GM06990 (cell line): ENCODE measurements around the gene PRKRIP1.
"Not testable (repeated sequence)": the region's sequence is repeated elsewhere in the genome, so short reads cannot be mapped to it uniquely, and the experiment has no call there.

Experiments used
- DNase-seq: peaks from one replicate; pipeline ENCODE4 v3.0.0-alpha.2; 2011; ENCODE audit not compliant: insufficient read length; ENCODE audit errors: extremely low read depth
- H3K27me3 ChIP-seq: replicated peaks from 2 replicates; pipeline ENCODE4 v1.6.0; 2011; ENCODE audit warnings: low read length; ENCODE audit not compliant: control insufficient read depth, insufficient read depth
- H3K36me3 ChIP-seq: 2 replicates; pipeline ENCODE4 v1.5.1; 2011; ENCODE audit warnings: low read length; ENCODE audit not compliant: control insufficient read depth, insufficient read depth
- H3K4me3 ChIP-seq: replicated peaks from 2 replicates; pipeline ENCODE4 v1.5.1; 2011; ENCODE audit warnings: low read depth, mild to moderate bottlenecking, control low read depth, low read length
- TF ChIP-seq, protein P1 (sequence below): IDR thresholded peaks from 2 replicates; pipeline ENCODE4 v1.5.1; 2011; ENCODE audit warnings: low read length, control low read depth, mild to moderate bottlenecking, inconsistent platforms; ENCODE audit not compliant: insufficient read depth, poor library complexity, severe bottlenecking

Gene PRKRIP1, protein sequence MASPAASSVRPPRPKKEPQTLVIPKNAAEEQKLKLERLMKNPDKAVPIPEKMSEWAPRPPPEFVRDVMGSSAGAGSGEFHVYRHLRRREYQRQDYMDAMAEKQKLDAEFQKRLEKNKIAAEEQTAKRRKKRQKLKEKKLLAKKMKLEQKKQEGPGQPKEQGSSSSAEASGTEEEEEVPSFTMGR

DNA sequence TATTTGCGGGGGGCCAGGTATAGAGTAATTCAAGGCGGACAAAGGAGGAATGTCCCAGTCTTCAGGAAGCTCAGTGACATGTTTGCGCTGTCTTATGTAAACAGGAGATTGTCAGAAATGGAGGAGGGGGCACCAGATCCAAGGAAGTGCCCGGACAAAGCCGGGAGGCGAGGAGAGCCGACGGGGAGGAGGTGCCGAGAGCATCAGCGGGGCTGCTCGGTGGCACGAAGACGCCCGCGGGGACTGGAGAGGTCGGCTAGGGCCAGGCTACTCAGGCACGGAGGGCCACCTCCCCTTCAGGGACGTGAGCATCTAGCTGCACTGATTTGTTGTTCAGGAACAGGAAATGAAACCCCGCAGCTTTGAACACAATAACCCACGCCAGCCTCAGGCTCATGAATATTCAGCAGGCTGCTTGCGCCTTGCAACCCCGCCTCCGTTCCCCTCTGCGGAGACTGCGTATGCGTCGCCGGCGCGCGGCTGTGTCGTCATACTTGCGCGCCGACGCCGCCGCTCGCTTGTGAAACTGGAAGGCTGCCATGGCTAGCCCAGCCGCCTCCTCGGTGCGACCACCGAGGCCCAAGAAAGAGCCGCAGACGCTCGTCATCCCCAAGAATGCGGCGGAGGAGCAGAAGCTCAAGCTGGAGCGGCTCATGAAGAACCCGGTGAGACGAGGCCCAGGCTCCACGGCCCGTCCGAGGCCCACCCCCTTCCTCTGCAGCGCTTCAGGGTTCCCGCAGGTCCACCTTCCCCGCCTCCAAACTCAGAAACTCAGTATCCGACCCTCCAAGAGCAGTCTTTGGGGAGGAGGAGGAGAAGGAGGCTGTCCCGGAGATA lies at the start of gene PRKRIP1:
Gene PRKRIP1 (plus strand): TSS at position 491 of the 837 bp plus-strand sequence. CDS start 49 bp downstream, at position 540.
- no peaks in the 10 kb centered on the region for H3K27me3 ChIP-seq
- TF ChIP-seq, protein P1, sequence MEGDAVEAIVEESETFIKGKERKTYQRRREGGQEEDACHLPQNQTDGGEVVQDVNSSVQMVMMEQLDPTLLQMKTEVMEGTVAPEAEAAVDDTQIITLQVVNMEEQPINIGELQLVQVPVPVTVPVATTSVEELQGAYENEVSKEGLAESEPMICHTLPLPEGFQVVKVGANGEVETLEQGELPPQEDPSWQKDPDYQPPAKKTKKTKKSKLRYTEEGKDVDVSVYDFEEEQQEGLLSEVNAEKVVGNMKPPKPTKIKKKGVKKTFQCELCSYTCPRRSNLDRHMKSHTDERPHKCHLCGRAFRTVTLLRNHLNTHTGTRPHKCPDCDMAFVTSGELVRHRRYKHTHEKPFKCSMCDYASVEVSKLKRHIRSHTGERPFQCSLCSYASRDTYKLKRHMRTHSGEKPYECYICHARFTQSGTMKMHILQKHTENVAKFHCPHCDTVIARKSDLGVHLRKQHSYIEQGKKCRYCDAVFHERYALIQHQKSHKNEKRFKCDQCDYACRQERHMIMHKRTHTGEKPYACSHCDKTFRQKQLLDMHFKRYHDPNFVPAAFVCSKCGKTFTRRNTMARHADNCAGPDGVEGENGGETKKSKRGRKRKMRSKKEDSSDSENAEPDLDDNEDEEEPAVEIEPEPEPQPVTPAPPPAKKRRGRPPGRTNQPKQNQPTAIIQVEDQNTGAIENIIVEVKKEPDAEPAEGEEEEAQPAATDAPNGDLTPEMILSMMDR = no peak
- DNase-seq = peak; percentile 96
- H3K4me3 ChIP-seq = peak within 1 kb of the TSS; percentile 83
- peaks cover 6% of the 10 kb centered on the region for H3K36me3 ChIP-seq

DNA sequence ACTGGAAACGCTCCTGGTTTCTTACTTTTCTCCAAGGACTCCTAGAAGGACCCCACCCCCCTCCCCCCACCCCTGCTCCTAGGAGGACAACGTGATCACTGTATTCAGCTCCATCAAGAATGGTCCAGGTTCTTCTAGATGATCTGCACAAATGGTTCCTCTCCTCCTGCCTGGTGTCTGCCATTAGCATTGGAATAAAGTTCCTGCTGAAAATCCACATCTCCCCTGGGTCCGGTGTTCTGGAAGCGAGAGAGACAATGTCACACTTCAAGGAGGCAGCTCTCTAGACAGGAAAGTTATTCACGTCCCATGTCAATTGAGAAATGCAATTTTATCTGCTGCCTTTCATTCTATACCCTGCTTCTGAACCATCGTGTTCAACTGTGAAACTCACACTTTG lies 49.2 kb upstream of the PRKRIP1 start:
- H3K27me3 ChIP-seq, H3K36me3 ChIP-seq, H3K4me3 ChIP-seq, DNase-seq: not testable (repeated sequence)

DNA sequence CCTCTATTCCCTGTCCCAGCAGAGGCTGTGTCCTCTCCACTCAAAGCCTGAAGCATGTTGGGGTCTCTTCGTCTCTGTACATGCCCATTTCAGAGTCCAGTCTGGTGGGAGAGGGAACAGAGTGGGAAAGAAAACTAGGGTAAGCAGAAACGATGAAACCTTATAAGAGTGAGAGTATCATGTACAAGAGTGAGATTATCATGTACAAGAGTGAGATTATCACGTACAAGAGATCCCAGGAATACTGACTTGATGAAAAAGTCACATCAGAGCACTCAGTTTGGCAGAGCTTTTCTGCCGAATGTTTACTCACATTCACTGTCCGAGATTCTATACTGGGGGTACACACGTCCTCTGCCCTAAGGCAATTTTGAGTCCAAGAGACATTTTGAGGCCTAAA lies 39.8 kb upstream of the PRKRIP1 start, which contains the start of gene SPDYE6:
Gene SPDYE6 (minus strand): TSS at position 101 of the 400 bp plus-strand sequence. CDS start 421 bp downstream, outside the sequence.
- not testable (repeated sequence) for DNase-seq, H3K4me3 ChIP-seq, H3K36me3 ChIP-seq, H3K27me3 ChIP-seq

DNA sequence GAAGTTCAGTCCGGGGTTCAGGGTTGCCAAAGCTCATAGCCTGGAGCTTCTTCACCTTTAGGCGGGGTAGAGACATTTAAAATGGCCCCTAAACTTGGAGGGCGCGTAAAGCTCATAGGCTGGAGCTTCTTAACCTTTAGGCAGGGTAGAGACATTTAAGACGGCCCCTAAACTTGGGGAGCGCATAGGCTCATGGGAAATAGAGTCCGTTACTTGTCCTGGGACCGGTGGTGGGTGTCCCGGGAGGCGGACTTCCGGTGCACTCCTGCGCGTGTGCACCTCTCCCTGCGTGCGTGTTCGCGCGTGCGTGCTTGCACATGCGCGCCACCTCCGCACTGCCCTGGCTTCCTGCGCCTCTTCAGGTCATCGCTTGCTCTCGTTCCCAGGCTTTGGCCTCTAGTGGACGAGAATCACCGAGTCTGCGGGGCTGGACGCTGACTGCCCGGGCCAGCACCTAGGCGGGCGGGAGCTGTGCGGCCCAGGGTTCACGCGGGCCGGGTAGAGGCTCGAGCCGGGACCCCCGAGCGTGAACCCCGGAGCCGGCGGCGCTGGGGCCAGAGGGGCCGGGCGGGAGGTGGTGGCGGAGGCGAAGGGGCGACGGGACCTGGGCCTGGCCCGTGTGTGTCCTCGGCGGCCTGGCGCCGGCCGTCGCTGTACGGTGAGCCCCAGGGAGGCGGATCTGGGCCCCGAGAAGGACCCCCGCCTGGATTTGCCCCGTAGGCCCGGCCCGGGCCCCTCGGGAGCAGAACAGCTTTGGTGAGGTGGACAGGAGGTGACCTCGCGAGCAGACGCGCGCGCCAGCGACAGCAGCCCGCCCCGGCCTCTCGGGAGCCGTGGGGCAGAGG lies 32.4 kb upstream of the PRKRIP1 start:
- DNase-seq = peak; percentile 92
- H3K27me3 ChIP-seq, H3K36me3 ChIP-seq: not testable (repeated sequence)
- peak overlapping the region; percentile 68 for H3K4me3 ChIP-seq

DNA sequence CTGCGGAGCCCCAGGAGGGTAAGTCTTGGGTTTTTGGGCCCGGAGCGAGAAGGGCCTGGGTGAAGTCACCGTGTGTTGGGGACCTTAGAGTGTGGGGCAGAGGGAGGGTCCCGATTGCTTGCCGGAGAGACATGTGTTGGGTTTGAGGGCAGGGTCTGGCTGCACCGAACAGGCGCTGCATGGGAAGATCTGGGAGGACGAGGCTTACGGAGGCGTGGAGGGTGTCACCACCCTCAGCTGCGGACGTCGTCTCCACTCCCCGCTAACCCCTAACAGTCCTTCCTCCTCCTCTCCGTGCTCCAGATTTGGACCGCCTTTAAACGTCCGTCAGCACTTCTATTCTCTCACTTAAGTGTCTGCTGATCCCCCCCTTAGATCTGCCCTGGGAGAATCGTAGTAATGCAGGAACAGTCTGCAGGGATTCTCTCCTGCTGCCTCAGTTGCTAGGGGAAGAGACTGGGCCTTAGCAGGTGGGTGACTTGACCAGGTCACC lies 31.7 kb upstream of the PRKRIP1 start:
- peak overlapping the region; percentile 68 for H3K4me3 ChIP-seq
- DNase-seq, H3K36me3 ChIP-seq, H3K27me3 ChIP-seq: not testable (repeated sequence)

DNA sequence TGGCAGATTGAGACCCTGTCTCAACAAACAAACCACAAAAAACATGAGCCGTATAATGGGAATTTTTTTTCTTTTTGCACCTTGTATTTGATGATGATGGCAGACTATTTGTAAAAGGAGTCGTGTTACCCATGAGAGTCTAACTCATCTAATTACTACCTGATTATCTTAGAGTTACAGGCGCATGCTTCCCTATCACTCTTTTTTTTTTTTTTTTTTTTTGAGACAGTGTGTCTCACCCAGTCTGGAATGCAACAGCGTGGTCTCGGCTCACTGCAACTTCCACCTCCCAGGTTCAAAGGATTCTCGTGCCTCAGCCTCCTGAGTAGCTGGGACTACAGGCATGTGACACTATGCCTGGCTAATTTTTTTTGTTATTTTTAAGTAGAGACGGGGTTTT lies 30.8 kb upstream of the PRKRIP1 start:
- not testable (repeated sequence) for H3K36me3 ChIP-seq, DNase-seq, H3K27me3 ChIP-seq, H3K4me3 ChIP-seq

DNA sequence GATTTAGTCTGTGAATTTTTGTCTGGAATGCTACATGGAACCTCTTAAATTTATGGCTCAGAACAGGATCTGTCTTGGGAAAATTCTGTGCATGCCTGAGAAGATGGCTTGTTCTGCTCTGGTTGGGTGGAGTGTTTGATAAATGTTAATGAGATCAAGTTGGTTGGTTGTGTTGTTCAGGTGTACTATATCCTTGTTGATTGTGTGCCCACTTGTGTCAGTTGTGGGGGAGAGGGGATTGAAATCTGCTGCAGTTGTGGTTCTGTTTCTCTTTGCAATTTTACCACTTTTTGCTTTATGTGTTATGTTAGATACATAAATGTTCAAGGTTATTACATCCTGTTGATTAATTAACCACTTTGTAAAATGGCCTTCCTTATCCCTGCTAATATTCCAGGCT lies 26.1 kb upstream of the PRKRIP1 start:
- H3K4me3 ChIP-seq, H3K36me3 ChIP-seq, H3K27me3 ChIP-seq, DNase-seq: not testable (repeated sequence)

DNA sequence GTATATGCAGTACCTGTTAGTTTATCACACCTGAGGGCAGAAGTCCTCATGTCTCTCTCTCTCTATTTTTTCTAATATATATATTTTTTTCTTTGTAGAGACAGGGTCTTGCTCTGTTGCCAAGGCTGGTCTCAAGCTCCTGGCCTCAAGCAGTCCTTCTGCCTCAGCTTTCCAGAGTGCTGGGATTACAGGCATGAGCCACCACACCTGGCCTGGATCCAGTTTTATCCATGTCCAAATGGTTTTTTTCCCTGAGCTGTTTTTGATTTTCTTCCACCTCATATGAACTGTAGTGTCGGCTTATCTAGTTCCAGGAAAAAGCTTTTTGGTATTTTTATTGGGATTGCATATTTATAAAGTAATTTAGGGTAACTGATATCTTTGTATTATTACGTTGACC lies 23.4 kb upstream of the PRKRIP1 start:
- not testable (repeated sequence) for DNase-seq, H3K4me3 ChIP-seq, H3K36me3 ChIP-seq

DNA sequence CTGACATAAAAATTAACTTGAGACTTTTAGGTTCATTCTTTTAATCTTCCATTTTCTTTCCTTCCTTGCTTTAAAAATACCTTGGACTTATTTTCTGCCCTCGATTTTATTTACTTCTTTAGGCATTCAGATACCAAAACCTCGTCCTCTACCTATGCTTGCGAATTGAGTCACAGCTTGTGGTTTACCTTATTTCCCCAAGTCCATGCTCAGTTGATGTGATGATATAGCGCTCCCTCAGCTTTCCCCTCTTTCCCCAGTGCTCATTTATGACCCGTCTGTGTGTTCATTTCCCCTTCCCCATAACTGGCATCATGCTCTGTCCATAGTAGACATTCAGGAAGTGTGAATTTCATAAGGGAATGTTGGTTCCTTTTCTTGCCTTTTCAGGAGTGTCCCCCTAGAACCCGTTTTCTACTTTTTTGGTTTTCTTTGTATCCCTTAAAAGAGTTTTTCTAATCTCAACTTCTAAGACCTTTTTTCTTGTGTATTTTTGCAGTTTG lies 19.1 kb upstream of the PRKRIP1 start:
- DNase-seq = no peak
- H3K36me3 ChIP-seq = peaks cover 7% of the 10 kb centered on the region
- H3K27me3 ChIP-seq = no peaks in the 10 kb centered on the region
- no peak overlapping the region for H3K4me3 ChIP-seq
- TF ChIP-seq, protein P1 = no peak

More for the DNA sequence above, 23.4 kb upstream of the PRKRIP1 start:
- H3K27me3 ChIP-seq = not testable (repeated sequence)

DNA sequence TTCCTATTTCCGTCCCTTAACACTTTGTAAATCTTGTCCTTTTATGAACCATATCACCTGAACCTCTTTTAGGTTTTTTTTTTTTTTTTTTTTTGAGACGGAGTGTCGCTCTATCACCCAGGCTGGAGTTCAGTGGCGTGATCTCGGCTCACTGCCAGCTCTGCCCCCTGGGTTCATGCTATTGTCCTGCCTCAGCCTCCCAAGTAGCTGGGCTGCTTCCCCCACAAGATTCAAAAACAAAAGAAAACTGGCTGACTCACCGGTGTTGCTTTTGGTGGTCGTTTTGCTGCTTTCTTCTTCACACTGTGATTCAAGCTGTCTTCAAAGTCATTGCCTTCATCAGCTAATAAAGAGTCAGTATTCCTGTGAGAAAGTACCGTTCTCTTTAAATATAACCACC lies 15.3 kb upstream of the PRKRIP1 start:
- DNase-seq, H3K4me3 ChIP-seq, H3K36me3 ChIP-seq, H3K27me3 ChIP-seq: not testable (repeated sequence)

DNA sequence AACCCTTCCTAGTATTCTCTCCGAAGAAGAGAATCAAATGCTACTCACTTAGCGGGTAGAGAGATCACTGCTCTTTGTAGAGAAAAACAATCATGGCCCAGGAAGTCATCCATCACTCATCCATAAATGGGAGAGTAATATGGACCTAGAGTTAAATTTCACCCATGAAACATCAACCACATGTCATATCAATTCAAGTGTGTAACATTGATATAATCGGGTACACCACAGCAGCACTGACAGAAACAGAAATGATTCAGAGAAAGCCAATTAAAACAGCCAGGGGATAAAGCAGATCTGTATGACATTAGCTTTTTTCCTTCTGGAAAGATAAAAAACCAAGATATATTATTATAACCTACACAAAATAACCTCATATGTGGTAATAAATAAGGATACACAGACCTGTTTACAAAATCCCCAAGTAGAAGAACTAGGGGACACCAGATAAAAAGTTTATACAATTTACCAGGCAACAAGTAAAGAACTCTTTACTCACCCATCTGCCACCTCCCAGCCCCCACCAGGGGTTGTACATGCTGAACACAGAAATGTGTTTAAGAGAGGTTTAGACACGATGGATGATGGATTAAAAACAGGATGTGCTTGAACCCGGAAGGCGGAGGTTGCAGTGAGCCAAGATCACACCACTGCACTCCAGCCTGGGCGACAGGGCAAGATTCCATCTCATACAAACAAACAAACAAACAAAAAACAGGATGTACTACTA lies 14.3 kb upstream of the PRKRIP1 start:
- not testable (repeated sequence) for H3K27me3 ChIP-seq, DNase-seq, H3K4me3 ChIP-seq, H3K36me3 ChIP-seq
